Astrocyte (in vitro differentiated cells and primary cell): Measurements from ENCODE around the gene VEPH1.

Source experiments
- EZH2 ChIP-seq: IDR thresholded peaks from 2 replicates; pipeline ENCODE4 v1.6.1; 2012; ENCODE audit warnings: mild to moderate bottlenecking, low read length, inconsistent platforms; ENCODE audit not compliant: insufficient read depth
- TF ChIP-seq, protein P1 (sequence below): IDR thresholded peaks from 2 replicates; pipeline ENCODE4 v1.5.1; 2011; ENCODE audit warnings: low read depth, mild to moderate bottlenecking, inconsistent platforms, low read length, moderate library complexity; ENCODE audit not compliant: insufficient read depth

DNA sequence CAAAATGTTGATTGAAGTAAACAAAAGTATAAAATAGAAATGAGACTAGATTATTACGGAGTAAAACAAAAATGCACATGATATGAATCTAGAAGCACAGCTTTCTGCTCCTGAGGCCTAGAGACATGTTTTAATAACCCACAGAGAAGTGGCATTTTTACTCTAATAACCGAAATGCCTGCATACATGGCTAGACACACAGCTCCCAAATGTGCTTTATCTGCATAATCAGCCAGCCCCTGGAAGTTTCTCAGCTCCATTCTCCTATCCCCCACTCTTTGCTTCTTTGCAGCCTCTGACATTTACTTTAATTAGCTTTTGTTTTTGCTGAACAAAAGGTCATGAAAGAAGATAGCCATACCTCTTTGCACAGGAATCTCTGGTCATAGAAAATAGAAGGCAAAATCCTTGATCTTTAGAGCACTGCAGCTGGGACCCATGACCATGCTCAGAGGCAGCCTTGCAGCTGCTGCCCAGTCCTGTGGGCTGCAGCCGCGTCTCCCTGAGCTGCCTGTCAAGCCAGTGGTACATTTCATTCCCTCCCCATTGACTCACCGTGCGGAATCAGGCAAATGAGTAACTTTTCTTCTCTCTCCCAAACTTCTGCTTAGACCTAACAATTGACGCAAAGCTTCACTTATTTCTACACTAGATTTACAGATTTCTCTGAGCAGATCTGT, at the start of gene VEPH1:
- TF ChIP-seq, protein P1, sequence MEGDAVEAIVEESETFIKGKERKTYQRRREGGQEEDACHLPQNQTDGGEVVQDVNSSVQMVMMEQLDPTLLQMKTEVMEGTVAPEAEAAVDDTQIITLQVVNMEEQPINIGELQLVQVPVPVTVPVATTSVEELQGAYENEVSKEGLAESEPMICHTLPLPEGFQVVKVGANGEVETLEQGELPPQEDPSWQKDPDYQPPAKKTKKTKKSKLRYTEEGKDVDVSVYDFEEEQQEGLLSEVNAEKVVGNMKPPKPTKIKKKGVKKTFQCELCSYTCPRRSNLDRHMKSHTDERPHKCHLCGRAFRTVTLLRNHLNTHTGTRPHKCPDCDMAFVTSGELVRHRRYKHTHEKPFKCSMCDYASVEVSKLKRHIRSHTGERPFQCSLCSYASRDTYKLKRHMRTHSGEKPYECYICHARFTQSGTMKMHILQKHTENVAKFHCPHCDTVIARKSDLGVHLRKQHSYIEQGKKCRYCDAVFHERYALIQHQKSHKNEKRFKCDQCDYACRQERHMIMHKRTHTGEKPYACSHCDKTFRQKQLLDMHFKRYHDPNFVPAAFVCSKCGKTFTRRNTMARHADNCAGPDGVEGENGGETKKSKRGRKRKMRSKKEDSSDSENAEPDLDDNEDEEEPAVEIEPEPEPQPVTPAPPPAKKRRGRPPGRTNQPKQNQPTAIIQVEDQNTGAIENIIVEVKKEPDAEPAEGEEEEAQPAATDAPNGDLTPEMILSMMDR, result no peak
- TF ChIP-seq EZH2, result no peak
